SK-N-SH (cell line): ENCODE results near the gene PPP1R2B. TPM values are rescaled to one million over a fixed set of nuclear protein-coding genes. Genes with fewer than 3 reads are reported as not detected.

Experiments used
- CTCF ChIA-PET: fragments of 300-600, 350-600 bp; formaldehyde crosslinking; extraction: SDS; loops from one replicate; lab custom pipeline; 2021; lab: Yijun Ruan, JAX
- POLR2A ChIA-PET: fragments of 350-600 bp; sonication (Branson Sonifier 250); formaldehyde crosslinking; extraction: SDS; loops from one replicate; lab custom pipeline; 2020; ENCODE audit warnings: antibody characterized with exemption, inconsistent platforms; lab: Yijun Ruan, JAX
- DNase-seq: peaks from one replicate; pipeline ENCODE4 v3.0.0; 2012
- H2AFZ ChIP-seq: fragments of 200-600 bp; sonication (generic); 2 replicates; pipeline ENCODE4 v1.8.1; 2016; ENCODE audit warnings: antibody characterized with exemption, mild to moderate bottlenecking, low read depth
- H3F3A ChIP-seq: fragments of 200-600 bp; sonication (generic); replicated peaks from 2 replicates; pipeline ENCODE3; 2016; ENCODE audit warnings: antibody characterized with exemption, mild to moderate bottlenecking; ENCODE audit not compliant: insufficient read depth
- H3K27ac ChIP-seq, 2 experiments: fragments of 200-500 bp in 1 of 2; fragments of 200-600 bp in 1 of 2; sonication (Bioruptor generic) in 1 of 2; sonication (generic), shearing (Covaris generic) in 1 of 2; 2 replicates each; pipeline versions ENCODE4 v1.5.1 to v1.6.1; 2014 to 2016; ENCODE audit warnings: low read depth in 2 of 2, inconsistent platforms in 1 of 2, low read length in 1 of 2, mild to moderate bottlenecking in 1 of 2, mixed read lengths in 1 of 2
- H3K27me3 ChIP-seq: fragments of 200-600 bp; sonication (generic), shearing (Covaris generic); 2 replicates; pipeline ENCODE4 v1.6.1; 2016; ENCODE audit warnings: mixed run types; ENCODE audit not compliant: insufficient read depth
- H3K36me3 ChIP-seq, 2 experiments: fragments of 200-500 bp in 1 of 2; fragments of 200-600 bp in 1 of 2; sonication (Bioruptor generic) in 1 of 2; sonication (generic) in 1 of 2; replicated peaks in 1 of 2; 2 replicates each; pipeline versions ENCODE3 to v1.5.1; 2014 to 2016; ENCODE audit warnings: low read length in 1 of 2, mild to moderate bottlenecking in 1 of 2; ENCODE audit not compliant: insufficient read depth in 2 of 2, control insufficient read depth in 1 of 2
- H3K4me1 ChIP-seq, 2 experiments: fragments of 200-500 bp in 1 of 2; fragments of 200-600 bp in 1 of 2; sonication (Bioruptor generic) in 1 of 2; sonication (generic), shearing (Covaris generic) in 1 of 2; 2 replicates each; pipeline versions ENCODE4 v1.5.1 to v1.6.1; 2014 to 2016; ENCODE audit warnings: low read depth in 1 of 2, low read length in 1 of 2, mixed run types in 1 of 2; ENCODE audit not compliant: insufficient read depth in 2 of 2, control insufficient read depth in 1 of 2
- H3K4me2 ChIP-seq: fragments of 200-600 bp; sonication (generic), shearing (Covaris generic); 2 replicates; pipeline ENCODE4 v1.6.1; 2017; ENCODE audit warnings: mixed run types
- H3K4me3 ChIP-seq, 2 experiments: fragments of 200-500 bp in 1 of 2; fragments of 200-600 bp in 1 of 2; sonication (Bioruptor generic) in 1 of 2; sonication (generic), shearing (Covaris generic) in 1 of 2; 2 replicates each; pipeline versions ENCODE4 v1.5.1 to v1.8.1; 2014 to 2016; ENCODE audit warnings: low read depth in 2 of 2, inconsistent platforms in 1 of 2, low read length in 1 of 2, mild to moderate bottlenecking in 1 of 2, mixed read lengths in 1 of 2, moderate library complexity in 1 of 2
- H3K79me2 ChIP-seq: fragments of 200-600 bp; sonication (generic); 2 replicates; pipeline ENCODE4 v1.8.1; 2017; ENCODE audit warnings: mild to moderate bottlenecking; ENCODE audit not compliant: insufficient read depth
- H3K9ac ChIP-seq: fragments of 200-600 bp; sonication (generic); 2 replicates; pipeline ENCODE4 v1.6.1; 2017; ENCODE audit warnings: mixed run types
- H3K9me2 ChIP-seq: fragments of 200-600 bp; sonication (generic); 2 replicates; pipeline ENCODE4 v1.6.1; 2017; ENCODE audit warnings: mixed run types
- H3K9me3 ChIP-seq: fragments of 200-600 bp; sonication (generic); 2 replicates; pipeline ENCODE4 v1.6.1; 2017; ENCODE audit warnings: mixed run types, mild to moderate bottlenecking, moderate library complexity
- H4K20me1 ChIP-seq: fragments of 200-600 bp; sonication (generic); 2 replicates; pipeline ENCODE4 v1.6.1; 2017; ENCODE audit warnings: mild to moderate bottlenecking, mixed run types; ENCODE audit not compliant: insufficient read depth
- CHD2 ChIP-seq: fragments of 150-350 bp; IDR thresholded peaks from 2 replicates; pipeline ENCODE4 v1.6.1; 2018; ENCODE audit warnings: low read length; ENCODE audit not compliant: partially characterized antibody
- CTCF ChIP-seq: fragments of 200-600 bp; sonication (generic); IDR thresholded peaks from 2 replicates; pipeline ENCODE4 v1.6.1; 2017; ENCODE audit warnings: antibody characterized with exemption, mild to moderate bottlenecking, moderate library complexity
- EP300 ChIP-seq, 2 experiments: IDR thresholded peaks; 2 replicates each; pipeline versions ENCODE4 v1.4.0 to v1.6.1; 2012; ENCODE audit warnings: borderline replicate concordance in 1 of 2, low read depth in 1 of 2, low read length in 1 of 2
- FOSL2 ChIP-seq: IDR thresholded peaks from 2 replicates; pipeline ENCODE4 v1.4.0; 2012; ENCODE audit warnings: low read depth, mild to moderate bottlenecking, moderate library complexity, borderline replicate concordance
- GABPA ChIP-seq: IDR thresholded peaks from 2 replicates; pipeline ENCODE4 v1.4.0; 2012; ENCODE audit warnings: low read depth, mild to moderate bottlenecking
- IRF3 ChIP-seq: fragments of 150-350 bp; IDR thresholded peaks from 2 replicates; pipeline ENCODE4 v1.6.1; 2016; ENCODE audit warnings: mild to moderate bottlenecking, low read depth, low read length
- JUND ChIP-seq: IDR thresholded peaks from 2 replicates; pipeline ENCODE4 v1.4.0; 2012
- MEF2A ChIP-seq: IDR thresholded peaks from 2 replicates; pipeline ENCODE4 v1.4.0; 2012; ENCODE audit warnings: low read depth, borderline replicate concordance
- MXI1 ChIP-seq: IDR thresholded peaks from 2 replicates; pipeline ENCODE4 v1.6.1; 2012; ENCODE audit warnings: mild to moderate bottlenecking, low read depth, low read length, improper control_type of control experiment
- NRF1 ChIP-seq: IDR thresholded peaks from 2 replicates; pipeline ENCODE4 v1.6.1; 2012; ENCODE audit warnings: low read depth, mild to moderate bottlenecking, low read length
- RAD21 ChIP-seq: IDR thresholded peaks from 2 replicates; pipeline ENCODE4 v1.6.1; 2012; ENCODE audit warnings: mild to moderate bottlenecking, low read length
- REST ChIP-seq: IDR thresholded peaks from 2 replicates; pipeline ENCODE4 v1.6.1; 2012; ENCODE audit warnings: mild to moderate bottlenecking, low read depth, low read length, moderate library complexity
- SMC3 ChIP-seq: IDR thresholded peaks from 2 replicates; pipeline ENCODE4 v1.6.1; 2012; ENCODE audit warnings: low read depth, low read length, improper control_type of control experiment
- TCF12 ChIP-seq: IDR thresholded peaks from 2 replicates; pipeline ENCODE4 v1.4.0; 2012
- YY1 ChIP-seq: IDR thresholded peaks from 2 replicates; pipeline ENCODE4 v1.4.0; 2012; ENCODE audit warnings: low read depth, mild to moderate bottlenecking
- ZBTB33 ChIP-seq: IDR thresholded peaks from 2 replicates; pipeline ENCODE4 v1.4.0; 2012; ENCODE audit warnings: low read depth, borderline replicate concordance
- WGBS: methylation state at CpG from one replicate; pipeline ENCODE4 v1.1.6; 2017; ENCODE audit warnings: low lambda C conversion rate; 5-methylcytosine and 5-hydroxymethylcytosine counted together
- polyA plus RNA-seq, 3 experiments: library from polyadenylated mRNA; depleted of rRNA; stranded (reverse); fragments of >200 nt; gene quantifications; 2 replicates each; pipeline ENCODE4 v1.2.3, GENCODE V29; 2012

The PPP1R2B gene
- polyA plus RNA-seq, 1 of the 3 experiments (the other 2 are of a cell fraction), result not detected

- Histone ChIP-seq H3K27me3 (no peaks in the 10 kb centered on the region), H3K27ac (no peak overlapping the region), H2AFZ (no peak overlapping the region), H3K9ac (no peak overlapping the region), H3K4me1 (no peaks in the 10 kb centered on the region), H3K36me3 (no peaks in the 10 kb centered on the region), H3K9me3 (no peaks in the 10 kb centered on the region), H3K4me3 (no peak overlapping the region), H4K20me1 (no peaks in the 10 kb centered on the region), H3F3A (no peaks in the 10 kb centered on the region), H3K4me2 (no peak overlapping the region), H3K79me2 (no peaks in the 10 kb centered on the region), H3K9me2 (no peaks in the 10 kb centered on the region)
- 20% methylated on average over 5 of the region's 5 CpGs for WGBS
- ChIA-PET POLR2A (no interaction called here), CTCF (interaction anchor here (1.1 kb wide), 1 partner anchor 859 kb away, joined by 3 read pairs; no protein-coding TSS in a partner anchor)
- TF ChIP-seq NRF1, result no peak
- no peak for TF ChIP-seq IRF3
- no peak for TF ChIP-seq SMC3
- TF ChIP-seq MXI1, result no peak
- no peak for DNase-seq
Measured at GRCh38 chr5:156802501-156802900, 47.6 kb upstream of the PPP1R2B start.

- ChIA-PET POLR2A (no interaction called here), CTCF (interaction anchor here (1.1 to 1.3 kb wide), 2 partner anchors 30 to 860 kb away, joined by 3 read pairs; no protein-coding TSS in a partner anchor)
- DNase-seq, result no peak
- no peaks in the 10 kb centered on the region for H3K9me3 ChIP-seq
- no peak overlapping the region for H3K9ac ChIP-seq
- no peak overlapping the region for H3K4me3 ChIP-seq
- H3K9me2 ChIP-seq, result no peaks in the 10 kb centered on the region
- no peaks in the 10 kb centered on the region for H3F3A ChIP-seq
- no peaks in the 10 kb centered on the region for H3K79me2 ChIP-seq
- no peak overlapping the region for H3K27ac ChIP-seq
- H3K4me2 ChIP-seq, result no peak overlapping the region
- H3K27me3 ChIP-seq, result no peaks in the 10 kb centered on the region
- no peaks in the 10 kb centered on the region for H3K36me3 ChIP-seq
- no peaks in the 10 kb centered on the region for H4K20me1 ChIP-seq
- TF ChIP-seq NRF1 (no peak), JUND (no peak), TCF12 (no peak), ZBTB33 (no peak), CHD2 (no peak), GABPA (no peak), REST (no peak), CTCF (no peak), MEF2A (no peak), FOSL2 (no peak), EP300 (IDR thresholded peaks at IDR 0.05; ENCODE audit: borderline replicate concordance in 1 of 2, low read depth in 1 of 2, low read length in 1 of 2) (no peak), RAD21 (no peak), YY1 (no peak)
- H2AFZ ChIP-seq, result no peak overlapping the region; the same call in 1 of the 2 replicates
- no peaks in the 10 kb centered on the region for H3K4me1 ChIP-seq
- WGBS, result 47% methylated on average over 2 of the region's 2 CpGs
Measured at GRCh38 chr5:156803404-156803803, 46.7 kb upstream of the PPP1R2B start.
